Karpas-422 (cell line): Measurements from ENCODE around the gene KREMEN2. TPM values are rescaled to one million over a fixed set of nuclear protein-coding genes. Genes with fewer than 3 reads are reported as not detected.

Experiments used
- DNase-seq: peaks from one replicate; pipeline ENCODE4 v3.0.0-alpha.2; 2015
- H2AFZ ChIP-seq: fragments of 200-600 bp; sonication (generic); 2 replicates; pipeline ENCODE4 v1.6.1; 2014; ENCODE audit warnings: antibody characterized with exemption, low read length, mixed read lengths
- H3K27ac ChIP-seq: fragments of 200-600 bp; sonication (generic); 2 replicates; pipeline ENCODE4 v1.5.1; 2014; ENCODE audit warnings: mild to moderate bottlenecking, low read length, moderate library complexity
- H3K27me3 ChIP-seq: fragments of 200-600 bp; sonication (generic); 2 replicates; pipeline ENCODE4 v1.6.1; 2014; ENCODE audit warnings: low read length, mixed read lengths
- H3K36me3 ChIP-seq: fragments of 200-600 bp; sonication (generic); 2 replicates; pipeline ENCODE4 v1.6.1; 2014; ENCODE audit warnings: low read length, mixed read lengths; ENCODE audit not compliant: insufficient read depth
- H3K4me1 ChIP-seq: fragments of 200-600 bp; sonication (generic); 2 replicates; pipeline ENCODE4 v1.6.1; 2014; ENCODE audit warnings: mild to moderate bottlenecking, low read length, mixed read lengths
- H3K4me2 ChIP-seq: fragments of 200-600 bp; sonication (generic); 2 replicates; pipeline ENCODE4 v1.6.1; 2014; ENCODE audit warnings: low read length, low read depth, mild to moderate bottlenecking; ENCODE audit not compliant: poor library complexity, severe bottlenecking
- H3K4me3 ChIP-seq: fragments of 200-600 bp; sonication (generic); 2 replicates; pipeline ENCODE4 v1.5.1; 2014; ENCODE audit warnings: mild to moderate bottlenecking, antibody characterized with exemption, low read length, mixed read lengths
- H3K79me2 ChIP-seq: fragments of 200-600 bp; sonication (generic); 2 replicates; pipeline ENCODE4 v1.6.1; 2014; ENCODE audit warnings: mild to moderate bottlenecking, low read length, mixed read lengths
- H3K9ac ChIP-seq: fragments of 200-600 bp; sonication (generic); 2 replicates; pipeline ENCODE4 v1.6.0; 2014; ENCODE audit warnings: low read length
- H3K9me2 ChIP-seq: fragments of 200-600 bp; sonication (generic), shearing (Covaris generic); replicated peaks from 2 replicates; pipeline ENCODE4 v1.6.0; 2014; ENCODE audit warnings: mild to moderate bottlenecking, low read length, moderate library complexity; ENCODE audit not compliant: insufficient read depth
- H3K9me3 ChIP-seq: fragments of 300-700, 200-600 bp; sonication (generic); 2 replicates; pipeline ENCODE4 v1.6.1; 2014; ENCODE audit warnings: low read length, mixed read lengths
- H4K20me1 ChIP-seq: fragments of 200-600 bp; sonication (generic); 2 replicates; pipeline ENCODE4 v1.6.1; 2014; ENCODE audit warnings: mild to moderate bottlenecking, antibody characterized with exemption, low read length, low read depth; ENCODE audit not compliant: insufficient read depth
- total RNA-seq: library from RNA; depleted of rRNA; stranded (reverse); fragments of >200 nt; shearing (Covaris generic); gene quantifications from 2 replicates; pipeline ENCODE4 v1.2.3, GENCODE V29; 2014; ENCODE audit warnings: low replicate concordance

Gene KREMEN2
- total RNA-seq, 1 experiment from 2014 or later: 3.4 TPM

DNA sequence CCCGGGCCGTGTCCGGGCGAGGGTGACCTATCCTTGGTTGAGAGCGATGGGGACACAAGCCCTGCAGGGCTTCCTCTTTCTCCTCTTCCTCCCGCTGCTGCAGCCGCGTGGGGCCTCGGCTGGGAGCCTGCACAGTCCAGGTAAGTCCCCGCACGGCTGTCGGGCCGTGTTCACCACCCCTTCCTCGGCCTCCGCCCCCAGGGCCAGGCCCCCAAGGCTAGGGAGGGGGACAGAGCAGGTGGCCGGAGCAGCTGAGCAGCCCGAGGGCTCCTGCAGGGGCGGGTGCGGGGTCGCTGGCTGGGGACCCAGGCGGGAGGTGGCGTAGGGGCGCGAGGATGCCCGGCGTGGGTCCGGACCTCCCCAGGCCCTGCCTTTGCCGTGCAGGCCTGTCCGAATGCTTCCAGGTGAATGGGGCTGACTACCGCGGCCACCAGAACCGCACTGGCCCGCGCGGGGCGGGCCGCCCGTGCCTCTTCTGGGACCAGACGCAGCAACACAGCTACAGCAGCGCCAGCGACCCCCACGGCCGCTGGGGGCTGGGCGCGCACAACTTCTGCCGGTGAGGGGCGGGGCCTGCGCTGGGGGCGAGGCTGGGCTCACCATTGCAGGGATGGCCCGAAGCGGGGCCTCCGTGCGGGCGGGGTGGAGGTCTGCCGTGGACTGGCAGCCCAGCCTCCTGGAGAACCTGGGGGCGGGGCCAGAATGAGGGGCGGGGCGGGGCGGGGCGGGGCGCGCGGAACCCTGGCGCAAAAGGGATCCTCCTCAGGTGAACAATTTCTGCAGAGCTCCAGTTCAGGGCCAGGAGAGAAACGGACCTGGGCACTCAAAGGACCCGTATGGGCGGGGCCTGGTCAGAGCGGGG, 631 bp downstream of the KREMEN2 start:
- Histone ChIP-seq H4K20me1 (no peaks in the 10 kb centered on the region), H3K27me3 (no peaks in the 10 kb centered on the region), H3K4me3 (peak overlapping the region; percentile 79), H3K4me1 (peaks cover 58% of the 10 kb centered on the region), H3K4me2 (peak overlapping the region; percentile 98), H3K9me2 (no peaks in the 10 kb centered on the region), H3K9ac (peak overlapping the region; percentile 87), H2AFZ (peak overlapping the region; percentile 74; the same call in 1 of the 2 replicates), H3K9me3 (no peaks in the 10 kb centered on the region), H3K79me2 (peaks cover 2% of the 10 kb centered on the region; the same call in 1 of the 2 replicates), H3K27ac (peak overlapping the region; percentile 61), H3K36me3 (no peaks in the 10 kb centered on the region)
- peak; percentile 96 for DNase-seq

DNA sequence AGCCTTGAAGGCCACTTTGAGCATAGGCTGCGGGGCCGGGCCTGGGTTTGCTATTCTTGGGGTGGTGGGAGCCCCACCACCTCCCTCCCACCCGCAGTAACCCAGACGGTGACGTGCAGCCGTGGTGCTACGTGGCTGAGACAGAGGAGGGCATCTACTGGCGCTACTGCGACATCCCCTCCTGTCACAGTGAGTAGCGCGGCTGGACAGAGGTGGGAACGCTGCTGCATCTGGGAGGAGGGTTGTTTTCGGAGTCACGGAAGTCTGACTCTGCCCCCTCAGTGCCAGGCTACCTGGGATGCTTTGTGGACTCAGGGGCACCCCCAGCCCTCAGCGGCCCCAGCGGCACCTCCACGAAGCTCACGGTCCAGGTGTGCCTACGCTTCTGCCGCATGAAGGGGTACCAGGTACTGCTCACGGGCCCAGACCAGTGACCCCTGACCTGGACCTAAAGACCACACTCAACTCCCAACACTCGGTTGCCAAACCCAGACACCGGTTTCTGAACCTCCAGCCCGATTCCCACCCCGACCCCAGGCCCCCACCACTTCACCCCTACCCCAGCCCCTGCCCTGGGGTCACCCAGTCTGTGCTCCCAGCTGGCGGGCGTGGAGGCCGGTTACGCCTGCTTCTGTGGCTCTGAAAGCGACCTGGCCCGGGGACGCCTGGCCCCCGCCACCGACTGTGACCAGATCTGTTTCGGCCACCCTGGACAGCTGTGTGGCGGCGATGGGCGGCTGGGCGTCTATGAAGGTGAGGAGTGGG, 2.1 kb downstream of the KREMEN2 start:
- no peak for DNase-seq
- Histone ChIP-seq H3K9ac (peak overlapping the region; percentile 52), H3K27ac (peak overlapping the region; percentile 56), H3K27me3 (no peaks in the 10 kb centered on the region), H3K9me3 (no peaks in the 10 kb centered on the region), H2AFZ (no peak overlapping the region), H3K4me1 (peaks cover 68% of the 10 kb centered on the region), H3K79me2 (peaks cover 15% of the 10 kb centered on the region), H3K9me2 (no peaks in the 10 kb centered on the region), H3K4me2 (peak overlapping the region; percentile 58), H4K20me1 (peaks cover 10% of the 10 kb centered on the region; the same call in 1 of the 2 replicates), H3K4me3 (peak overlapping the region; percentile 55; the same call in 1 of the 2 replicates), H3K36me3 (no peaks in the 10 kb centered on the region)

DNA sequence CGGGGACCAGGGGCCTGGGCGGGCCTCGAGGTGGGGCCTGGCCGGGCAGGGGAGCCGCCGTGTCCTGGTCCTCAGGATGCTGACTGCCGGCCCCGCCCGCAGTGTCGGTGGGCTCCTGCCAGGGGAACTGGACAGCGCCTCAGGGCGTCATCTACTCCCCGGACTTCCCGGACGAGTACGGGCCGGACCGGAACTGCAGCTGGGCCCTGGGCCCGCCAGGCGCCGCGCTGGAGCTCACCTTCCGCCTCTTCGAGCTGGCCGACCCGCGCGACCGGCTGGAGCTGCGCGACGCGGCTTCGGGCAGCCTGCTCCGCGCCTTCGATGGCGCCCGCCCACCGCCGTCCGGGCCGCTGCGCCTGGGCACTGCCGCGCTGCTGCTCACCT, 2.7 kb downstream of the KREMEN2 start:
- Histone ChIP-seq H3K9ac (no peak overlapping the region), H3K4me1 (peaks cover 74% of the 10 kb centered on the region), H4K20me1 (peaks cover 11% of the 10 kb centered on the region; the same call in 1 of the 2 replicates), H3K79me2 (peaks cover 15% of the 10 kb centered on the region), H3K9me2 (no peaks in the 10 kb centered on the region), H3K9me3 (no peaks in the 10 kb centered on the region), H3K27me3 (no peaks in the 10 kb centered on the region), H3K36me3 (no peaks in the 10 kb centered on the region), H3K4me2 (no peak overlapping the region), H2AFZ (no peak overlapping the region), H3K27ac (no peak overlapping the region), H3K4me3 (no peak overlapping the region)
- no peak for DNase-seq

DNA sequence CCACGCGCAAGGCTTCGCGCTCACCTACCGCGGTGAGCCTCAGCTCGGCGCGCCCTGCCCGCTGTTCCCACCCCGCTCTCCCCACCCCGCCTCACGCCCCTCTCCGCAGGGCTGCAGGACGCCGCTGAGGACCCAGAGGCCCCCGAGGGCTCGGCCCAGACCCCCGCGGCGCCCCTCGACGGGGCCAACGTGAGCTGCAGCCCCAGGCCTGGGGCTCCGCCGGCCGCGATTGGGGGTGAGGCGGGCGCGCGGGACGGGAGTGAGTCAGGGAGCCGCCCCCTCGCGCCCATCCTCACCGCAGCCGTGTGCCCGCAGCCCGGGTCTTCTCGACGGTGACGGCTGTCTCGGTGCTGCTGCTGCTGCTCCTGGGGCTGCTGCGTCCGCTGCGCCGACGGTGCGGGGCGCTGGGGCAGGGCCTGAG, 3.1 kb downstream of the KREMEN2 start:
- 0 out of 2 replicates have a peak, but pooled peaks cover 3% of the 10 kb centered on the region for H3K36me3 ChIP-seq
- no peak for DNase-seq
- H3K9me2 ChIP-seq: no peaks in the 10 kb centered on the region
- no peaks in the 10 kb centered on the region for H3K27me3 ChIP-seq
- no peak overlapping the region for H3K4me3 ChIP-seq
- no peaks in the 10 kb centered on the region for H3K9me3 ChIP-seq
- H2AFZ ChIP-seq: no peak overlapping the region
- no peak overlapping the region for H3K27ac ChIP-seq
- H3K9ac ChIP-seq: no peak overlapping the region
- peaks cover 14% of the 10 kb centered on the region for H4K20me1 ChIP-seq
- H3K79me2 ChIP-seq: peaks cover 19% of the 10 kb centered on the region
- no peak overlapping the region for H3K4me2 ChIP-seq
- peaks cover 75% of the 10 kb centered on the region for H3K4me1 ChIP-seq

DNA sequence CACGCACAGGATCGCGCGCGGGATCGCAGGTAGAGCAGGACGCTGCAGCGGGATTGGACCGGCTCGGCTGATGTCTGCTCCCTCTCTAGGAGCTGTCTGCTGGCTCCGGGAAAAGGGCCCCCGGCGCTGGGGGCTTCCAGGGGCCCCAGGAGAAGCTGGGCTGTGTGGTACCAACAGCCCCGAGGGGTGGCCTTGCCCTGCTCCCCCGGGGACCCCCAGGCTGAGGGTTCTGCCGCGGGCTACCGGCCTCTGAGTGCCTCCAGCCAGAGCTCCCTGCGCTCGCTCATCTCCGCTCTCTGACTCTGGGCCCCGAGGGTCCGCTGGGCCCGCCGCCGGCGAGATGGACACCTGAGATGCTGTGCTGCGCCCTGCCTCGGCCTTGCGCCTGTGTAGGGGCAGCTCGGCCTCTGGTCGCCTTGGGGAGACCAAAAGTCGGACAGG, 3.7 kb downstream of the KREMEN2 start:
- no peaks in the 10 kb centered on the region for H3K27me3 ChIP-seq
- peak overlapping the region; percentile 79 for H3K4me2 ChIP-seq
- no peak overlapping the region for H2AFZ ChIP-seq

DNA sequence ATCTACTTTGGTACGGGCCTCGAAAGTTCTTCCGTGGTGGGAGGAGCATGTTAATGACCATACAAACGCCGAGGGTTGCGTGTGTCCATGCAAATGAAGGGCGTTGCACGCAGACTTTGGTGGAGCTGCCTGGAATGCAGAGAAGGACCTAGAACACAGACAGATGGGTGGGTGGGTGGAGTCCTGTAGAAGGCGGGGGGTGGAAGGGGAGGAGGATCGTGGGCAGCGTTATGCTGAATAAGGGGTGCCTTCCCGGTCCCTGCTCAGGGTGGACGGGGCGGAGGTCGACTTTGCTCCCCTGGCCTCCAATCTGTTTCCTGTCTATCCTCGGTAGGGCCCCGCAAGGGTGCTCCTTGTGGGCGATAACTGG, 4.3 kb downstream of the KREMEN2 start:
- Histone ChIP-seq H3K27me3 (no peaks in the 10 kb centered on the region), H3K4me1 (peaks cover 77% of the 10 kb centered on the region), H4K20me1 (peaks cover 16% of the 10 kb centered on the region), H3K9me2 (no peaks in the 10 kb centered on the region), H3K4me3 (peak overlapping the region; percentile 99), H3K9ac (peak overlapping the region; percentile 98), H3K4me2 (peak overlapping the region; percentile 79), H3K27ac (peak overlapping the region; percentile 86), H3K9me3 (no peaks in the 10 kb centered on the region), H2AFZ (no peak overlapping the region), H3K79me2 (peaks cover 20% of the 10 kb centered on the region), H3K36me3 (peaks cover 9% of the 10 kb centered on the region; the same call in 1 of the 2 replicates)
- DNase-seq: peak; percentile 97

More for the DNA sequence above, 3.7 kb downstream of the KREMEN2 start:
- DNase-seq: no peak
- H3K9me3 ChIP-seq: no peaks in the 10 kb centered on the region
- peaks cover 20% of the 10 kb centered on the region for H3K79me2 ChIP-seq
- peaks cover 77% of the 10 kb centered on the region for H3K4me1 ChIP-seq
- peak overlapping the region; percentile 98 for H3K9ac ChIP-seq
- H3K36me3 ChIP-seq: 0 out of 2 replicates have a peak, but pooled peaks cover 8% of the 10 kb centered on the region
- peak overlapping the region; percentile 99; the same call in 1 of the 2 replicates for H3K4me3 ChIP-seq
- peaks cover 16% of the 10 kb centered on the region for H4K20me1 ChIP-seq
- no peaks in the 10 kb centered on the region for H3K9me2 ChIP-seq
- H3K27ac ChIP-seq: peak overlapping the region; percentile 86

DNA sequence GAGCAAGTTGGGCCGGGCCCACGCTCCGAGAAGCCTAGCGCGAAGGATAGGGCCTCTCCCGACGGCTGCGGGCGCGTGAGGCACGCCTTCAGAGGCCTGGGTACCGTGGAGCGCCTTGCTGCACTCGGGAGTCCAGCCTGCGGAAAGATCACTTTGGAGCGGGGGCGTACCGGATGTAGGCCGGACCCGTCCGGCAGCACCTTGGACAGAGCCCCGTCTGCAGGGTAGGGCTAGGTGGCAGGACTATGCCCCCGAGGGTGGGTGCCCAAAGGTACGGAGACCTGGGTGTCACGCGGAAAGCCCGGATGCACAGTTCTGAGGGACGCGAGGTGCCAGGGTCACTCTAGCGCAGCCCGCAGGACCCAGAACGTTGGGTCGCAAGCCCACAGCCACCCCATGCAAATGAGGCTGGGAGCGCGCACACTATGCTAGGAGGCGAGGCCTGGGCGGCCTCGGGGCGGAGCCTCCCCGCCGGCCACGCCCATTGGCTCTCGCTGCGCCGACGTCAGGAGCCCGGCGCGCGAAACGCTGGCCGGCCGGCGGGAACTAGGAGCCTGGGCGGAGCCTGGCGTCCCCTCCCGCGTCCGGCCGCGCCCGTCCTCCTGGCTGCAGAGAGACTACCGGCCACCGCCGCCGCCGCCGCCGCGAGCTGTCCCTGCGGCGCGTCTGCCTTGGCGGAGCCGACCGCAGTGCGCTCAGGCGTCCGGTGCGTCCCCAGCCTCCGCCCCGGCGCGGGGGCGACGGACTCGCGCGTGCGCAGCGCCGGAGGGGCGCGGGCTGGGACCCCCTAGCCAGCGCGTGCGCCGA, 4.9 kb downstream of the KREMEN2 start, which contains the start of gene PAQR4:
PAQR4 (plus strand) TSS at position 611 of the 807 bp plus-strand sequence. CDS start 327 bp downstream, outside the sequence.
- Histone ChIP-seq H3K4me2 (peak within 1 kb of the TSS; percentile 79), H3K4me1 (peaks cover 72% of the 10 kb centered on the region), H4K20me1 (peaks cover 16% of the 10 kb centered on the region), H3K9ac (peak within 1 kb of the TSS; percentile 98), H3K9me2 (no peaks in the 10 kb centered on the region), H3K27ac (peak within 1 kb of the TSS; percentile 86), H2AFZ (peak within 1 kb of the TSS; percentile 72; the same call in 1 of the 2 replicates), H3K36me3 (peaks cover 12% of the 10 kb centered on the region; the same call in 1 of the 2 replicates), H3K4me3 (peak within 1 kb of the TSS; percentile 99), H3K9me3 (no peaks in the 10 kb centered on the region), H3K27me3 (no peaks in the 10 kb centered on the region), H3K79me2 (peaks cover 20% of the 10 kb centered on the region)
- peak; percentile 97 for DNase-seq
